ENCODE data around the gene ELMO2. TPM values are rescaled to one million over a fixed set of nuclear protein-coding genes. Genes with fewer than 3 reads are reported as not detected.

The ELMO2 gene
- total RNA-seq, 1 donor from 2014 or later = 97.7 TPM

GRCh38 chr20:46368902-46369268 lies 37.5 kb downstream of the ELMO2 start:
- intact Hi-C loops (cut with micrococcal nuclease) = no loop called here

- intact Hi-C loops (cut with micrococcal nuclease) = no loop called here
These were observed 38.2 kb downstream of the ELMO2 start for GRCh38 chr20:46367967-46368901.

GRCh38 chr20:46367234-46367633 lies 39.2 kb downstream of the ELMO2 start:
- intact Hi-C loops (cut with micrococcal nuclease) = no loop called here

- intact Hi-C loops (cut with micrococcal nuclease) = no loop called here
These were observed 39.6 kb downstream of the ELMO2 start for GRCh38 chr20:46366826-46367225.

GRCh38 chr20:46365487-46366220 lies 40.8 kb downstream of the ELMO2 start:
- intact Hi-C loops (cut with micrococcal nuclease) = loop anchor here (2.0 kb wide), 1 partner anchor 431 kb away; the partner anchor contains the start of gene PCIF1

GRCh38 chr20:46364670-46365486 lies 41.5 kb downstream of the ELMO2 start:
- intact Hi-C loops (cut with micrococcal nuclease) = loop anchor here (1.0 to 5.0 kb wide), 7 partner anchors 36 to 573 kb away; partner anchors contain the start of genes DNTTIP1, ELMO2, PCIF1 and WFDC3

- intact Hi-C loops (cut with micrococcal nuclease) = loop anchor here (1.0 to 5.0 kb wide), 9 partner anchors 37 to 572 kb away; partner anchors contain the start of genes DNTTIP1, ELMO2, NCOA5 and PCIF1
These were observed 42.3 kb downstream of the ELMO2 start for GRCh38 chr20:46363874-46364669.

GRCh38 chr20:46362921-46363867 lies 43.2 kb downstream of the ELMO2 start:
- intact Hi-C loops (cut with micrococcal nuclease) = loop anchor here (1.0 to 5.0 kb wide), 4 partner anchors 274 to 571 kb away; partner anchors contain the start of genes DNTTIP1, NCOA5, TP53RK and WFDC3

- intact Hi-C loops (cut with micrococcal nuclease) = loop anchor here (2.0 to 5.0 kb wide), 3 partner anchors 273 to 570 kb away; partner anchors contain the start of genes DNTTIP1, NCOA5 and WFDC3
These were observed 44.6 kb downstream of the ELMO2 start for GRCh38 chr20:46361811-46362210.

- intact Hi-C loops (cut with micrococcal nuclease) = loop anchor here (5.0 kb wide), 2 partner anchors 339 to 569 kb away; partner anchors contain the start of genes DNTTIP1 and WFDC3
These were observed 45.0 kb downstream of the ELMO2 start for GRCh38 chr20:46361381-46361780.

- intact Hi-C loops (cut with micrococcal nuclease) = no loop called here
These were observed 47.1 kb downstream of the ELMO2 start for GRCh38 chr20:46359233-46359751.

- intact Hi-C loops (cut with micrococcal nuclease) = no loop called here
These were observed 47.9 kb downstream of the ELMO2 start for GRCh38 chr20:46358346-46359058.

- intact Hi-C loops (cut with micrococcal nuclease) = no loop called here
These were observed 49.3 kb downstream of the ELMO2 start for GRCh38 chr20:46357030-46357514.

GRCh38 chr20:46356195-46357029 lies 50.0 kb downstream of the ELMO2 start:
- intact Hi-C loops (cut with micrococcal nuclease) = no loop called here

- intact Hi-C loops (cut with micrococcal nuclease) = no loop called here
These were observed 50.6 kb downstream of the ELMO2 start for GRCh38 chr20:46355778-46356177.

- intact Hi-C loops (cut with micrococcal nuclease) = no loop called here
These were observed 51.3 kb downstream of the ELMO2 start for GRCh38 chr20:46354920-46355654.

Measured in T-helper 1 cell treated with Interleukin-12 subunit alpha and Interleukin-12 subunit beta and Interleukin-4 antibody, amounts not matched to agents 30 ng/mL and 1 ng/mL, for 36 hours (primary cell).